ENCODE measurements around the gene CLN6.

- no peak for TF ChIP-seq GTF2F1 (IDR thresholded peaks at IDR 0.05; ENCODE audit: low read depth, low read length)
- TF ChIP-seq CTCF (IDR thresholded peaks at IDR 0.05 in 2 of 3, conservative IDR thresholded peaks at IDR 0.05 in 1 of 3; ENCODE audit: insufficient read depth in 2 of 3, low read depth in 1 of 3, low read length in 3 of 3): no peak
- no peak for TF ChIP-seq ZNF217 (CRISPR knock-in tag; IDR thresholded peaks at IDR 0.05)
- no peak for TF ChIP-seq ZNF639 (CRISPR knock-in tag; conservative IDR thresholded peaks at IDR 0.05 in 1 of 2, IDR thresholded peaks at IDR 0.05 in 1 of 2)
- no peak for TF ChIP-seq ZNF408 (CRISPR knock-in tag; IDR thresholded peaks at IDR 0.05; ENCODE audit: low read depth)
- TF ChIP-seq SMARCB1 (IDR thresholded peaks at IDR 0.05; ENCODE audit: insufficient read length, low read depth): no peak
- TF ChIP-seq POLR2AphosphoS2 (IDR thresholded peaks at IDR 0.05; ENCODE audit: low read length): no peak
- no peak for TF ChIP-seq ZNF589 (CRISPR knock-in tag; IDR thresholded peaks at IDR 0.05; ENCODE audit: low read depth)
- no peak for TF ChIP-seq ZBTB33 (CRISPR knock-in tag; IDR thresholded peaks at IDR 0.05)
- TF ChIP-seq SIN3A (IDR thresholded peaks at IDR 0.05; ENCODE audit: borderline replicate concordance in 2 of 2, control insufficient read depth in 1 of 2, low read depth in 2 of 2, low read length in 2 of 2): no peak
- no peak for TF ChIP-seq KDM4B (IDR thresholded peaks at IDR 0.05; ENCODE audit: borderline replicate concordance in 2 of 2, low read depth in 1 of 2)
- TF ChIP-seq POLR2A (conservative IDR thresholded peaks at IDR 0.05): no peak
- no peak for TF ChIP-seq HMBOX1 (IDR thresholded peaks at IDR 0.05)
Measured at GRCh38 chr15:68224108-68224507, 5.4 kb downstream of the CLN6 start.
